HG03064 (cell line): Measurements from ENCODE around the gene SORBS2.
A peak's percentile ranks its signal among the peaks of the same experiment; 100 is the strongest.

Source experiments
- ATAC-seq: cut with Tn5 transposase; IDR thresholded peaks from one replicate; pipeline ENCODE4 v1.9.1; 2021; ENCODE audit warnings: low read depth; ENCODE audit not compliant: unreplicated experiment

SORBS2 gene

GRCh38 chr4:185740471-185740873 lies 71.5 kb downstream of the SORBS2 start:
- no peak for ATAC-seq

- ATAC-seq = no peak
Measured at GRCh38 chr4:185738820-185739219, 73.2 kb downstream of the SORBS2 start.

GRCh38 chr4:185738038-185738552 lies 73.9 kb downstream of the SORBS2 start:
- no peak for ATAC-seq

GRCh38 chr4:185737489-185738037 lies 74.4 kb downstream of the SORBS2 start:
- no peak for ATAC-seq

GRCh38 chr4:185736882-185737281 lies 75.1 kb downstream of the SORBS2 start:
- no peak for ATAC-seq

- ATAC-seq = no peak
Measured at GRCh38 chr4:185735866-185736400, 76.1 kb downstream of the SORBS2 start.

- ATAC-seq = no peak
Measured at GRCh38 chr4:185734930-185735329, 77.1 kb downstream of the SORBS2 start.

GRCh38 chr4:185734214-185734613 lies 77.8 kb downstream of the SORBS2 start:
- no peak for ATAC-seq

GRCh38 chr4:185730849-185731608 lies 81.0 kb downstream of the SORBS2 start:
- peak; percentile 50 for ATAC-seq

- ATAC-seq = no peak
Measured at GRCh38 chr4:185730387-185730786, 81.6 kb downstream of the SORBS2 start.

GRCh38 chr4:185729391-185729804 lies 82.6 kb downstream of the SORBS2 start:
- ATAC-seq = no peak

GRCh38 chr4:185728893-185729292 lies 83.1 kb downstream of the SORBS2 start:
- ATAC-seq = no peak

- no peak for ATAC-seq
Measured at GRCh38 chr4:185726931-185727330, 85.1 kb downstream of the SORBS2 start.

- ATAC-seq = no peak
Measured at GRCh38 chr4:185723631-185724260, 88.2 kb downstream of the SORBS2 start.

GRCh38 chr4:185722029-185722316 lies 90.0 kb downstream of the SORBS2 start:
- no peak for ATAC-seq

GRCh38 chr4:185721190-185722028 lies 90.6 kb downstream of the SORBS2 start:
- ATAC-seq = no peak

GRCh38 chr4:185719500-185719858 lies 92.5 kb downstream of the SORBS2 start:
- ATAC-seq = no peak

GRCh38 chr4:185718578-185719499 lies 93.2 kb downstream of the SORBS2 start:
- ATAC-seq = no peak

- ATAC-seq = no peak
Measured at GRCh38 chr4:185717377-185717741, 94.6 kb downstream of the SORBS2 start.
